NK-92 (cell line): ENCODE measurements around the gene CCDC69.
"Not testable (repeated sequence)": the region's sequence is repeated elsewhere in the genome, so short reads cannot be mapped to it uniquely, and the experiment has no call there.

ENCODE experiments used
- DNase-seq: peaks from one replicate; lab custom pipeline; 2025; ENCODE audit not compliant: unreplicated experiment; lab: John Stamatoyannopoulos, UW

Gene CCDC69

DNA sequence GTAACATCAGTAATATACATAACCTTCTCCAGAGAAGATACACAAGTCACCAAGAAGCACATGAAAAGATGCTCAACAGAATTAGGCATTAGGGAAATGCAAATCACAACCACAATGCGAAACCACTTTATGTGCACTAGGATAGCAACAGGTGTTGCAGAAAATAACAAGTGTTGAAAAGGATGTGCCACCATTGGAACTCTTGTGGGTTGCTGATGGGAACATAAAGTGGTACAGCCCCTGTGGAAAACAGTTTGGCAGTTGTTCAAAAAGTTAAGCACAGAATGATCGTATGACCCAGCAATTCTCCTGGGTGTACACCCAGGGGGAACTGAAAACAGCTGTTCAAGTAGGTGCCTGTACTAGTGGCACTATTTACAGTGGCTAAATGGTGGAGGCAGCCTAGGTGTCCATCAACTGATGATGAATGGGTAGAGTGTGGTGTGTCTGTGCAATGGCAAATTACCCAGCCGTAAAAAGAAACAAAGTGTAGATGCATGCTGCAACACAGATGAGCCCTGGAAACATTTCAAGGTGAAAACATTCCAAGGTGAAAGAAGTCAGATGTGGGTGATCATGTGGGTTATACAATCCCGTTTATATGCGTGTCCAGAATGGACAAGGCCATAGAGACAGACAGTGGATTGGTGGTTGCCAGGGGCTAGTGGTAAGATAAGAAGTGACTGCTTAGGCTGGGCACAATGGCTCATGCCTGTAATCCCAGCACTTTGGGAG, 27.2 kb downstream of the CCDC69 start:
- DNase-seq: no peak

DNA sequence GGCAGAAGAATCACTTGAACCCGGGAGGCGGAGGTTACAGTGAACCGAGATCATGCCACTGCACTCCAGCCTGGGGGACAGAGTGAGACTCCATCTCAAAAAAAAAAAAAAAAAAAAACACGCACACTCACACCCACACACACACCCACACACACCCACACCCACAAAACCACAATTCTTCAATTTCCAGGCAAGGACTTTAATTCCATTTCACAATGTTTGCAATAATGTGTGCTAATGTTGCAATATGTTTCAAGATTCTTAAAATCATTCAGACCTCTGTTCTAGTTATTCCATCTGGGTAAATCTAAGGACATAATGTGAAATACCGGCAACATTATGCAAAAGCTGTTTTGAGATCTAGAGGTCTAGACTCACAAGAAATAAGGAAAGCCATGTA, 28.3 kb downstream of the CCDC69 start:
- no peak for DNase-seq

DNA sequence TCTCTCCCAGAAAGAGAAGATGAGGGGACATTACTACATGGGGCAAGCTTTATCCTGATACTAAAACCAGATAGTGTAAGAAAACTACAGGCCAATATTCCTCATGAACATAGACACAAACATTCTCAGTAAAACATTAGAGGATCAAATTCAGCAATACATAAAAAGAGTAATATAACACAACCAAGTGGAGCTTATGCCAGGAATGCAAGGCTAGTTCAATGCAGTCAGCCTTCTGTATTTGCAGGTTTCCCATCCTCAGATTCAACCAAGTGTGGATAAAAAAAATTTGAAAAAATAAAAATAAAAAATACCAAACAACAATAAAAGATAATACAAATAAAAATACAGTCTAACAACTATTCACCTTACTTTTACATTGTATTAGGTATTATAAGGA, 31.3 kb downstream of the CCDC69 start:
- no peak for DNase-seq

DNA sequence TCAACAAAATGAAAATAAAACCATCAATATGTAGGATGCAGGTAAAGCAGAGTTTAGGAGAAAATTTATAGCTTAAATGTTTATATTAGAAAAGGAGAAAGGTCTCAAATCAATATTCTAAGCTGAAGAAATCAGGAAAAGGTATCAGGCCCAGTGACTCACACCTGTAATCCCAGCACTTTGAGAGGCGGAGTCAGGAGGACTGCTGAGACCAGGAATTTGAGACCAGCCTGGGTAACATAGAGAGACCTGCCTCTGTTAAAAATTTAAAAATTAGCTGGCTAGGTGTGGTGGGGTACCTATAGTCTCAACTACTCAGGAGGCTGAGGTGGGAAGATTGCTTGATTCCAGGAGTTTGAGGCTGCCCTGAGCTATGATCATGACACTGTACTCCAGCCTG, 32.2 kb downstream of the CCDC69 start:
- DNase-seq: no peak

DNA sequence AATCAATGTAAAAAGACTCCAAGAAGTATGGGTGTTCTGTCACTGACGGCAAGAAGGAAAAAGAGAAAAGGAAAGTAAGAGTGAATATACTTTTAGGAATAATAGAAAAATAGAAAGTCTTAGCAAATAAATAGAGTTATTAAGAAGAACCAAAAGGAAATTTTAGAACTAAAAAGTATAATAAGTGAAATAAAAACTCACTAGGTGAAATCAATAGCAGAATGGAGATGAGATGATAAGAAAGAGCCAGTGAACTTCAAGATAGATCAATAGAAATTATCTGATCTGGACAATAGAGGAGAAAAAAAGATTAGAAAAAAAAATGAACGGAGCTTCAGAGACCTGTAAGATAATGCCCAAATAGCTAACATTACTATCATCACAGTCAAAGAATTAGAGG, 34.7 kb downstream of the CCDC69 start:
- DNase-seq: no peak

DNA sequence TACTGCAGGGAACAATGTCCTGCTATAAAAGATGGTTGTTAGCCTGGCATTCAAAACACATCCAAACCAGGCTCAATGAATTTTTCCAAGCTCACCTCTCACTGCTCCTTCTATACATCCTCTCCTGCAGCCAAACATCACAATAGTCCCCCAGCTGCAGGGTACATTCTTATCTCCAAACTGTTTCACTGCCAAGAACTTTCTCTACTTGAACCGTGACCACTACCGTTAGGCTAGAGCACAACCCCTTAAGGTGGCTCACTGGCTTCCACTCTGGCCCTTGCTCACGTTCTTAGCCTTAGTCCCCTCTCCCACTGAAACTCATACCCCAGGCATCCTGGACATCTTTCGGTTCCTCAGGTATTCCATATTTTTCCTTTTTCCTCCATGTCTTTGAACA, 37.4 kb downstream of the CCDC69 start:
- DNase-seq: no peak

DNA sequence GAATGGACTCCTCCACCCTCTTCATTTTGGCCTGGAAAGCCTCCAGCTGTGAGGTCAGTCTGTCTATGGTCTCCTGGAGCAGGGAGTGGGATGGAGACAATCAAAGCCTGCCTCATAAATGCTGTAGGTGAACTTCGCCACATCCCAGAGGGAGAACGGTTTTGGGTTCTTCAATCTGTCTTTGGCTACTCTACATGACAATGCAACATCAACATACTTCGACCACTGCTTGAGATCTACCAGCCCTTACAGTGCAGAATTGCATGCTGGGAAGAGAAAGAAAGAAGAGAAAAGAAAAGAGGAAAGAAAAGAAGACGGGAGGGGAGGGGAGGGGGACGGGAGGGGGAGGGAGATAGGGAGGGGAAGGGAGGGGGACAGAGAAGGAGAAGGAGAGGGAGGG, 37.8 kb downstream of the CCDC69 start:
- no peak for DNase-seq

DNA sequence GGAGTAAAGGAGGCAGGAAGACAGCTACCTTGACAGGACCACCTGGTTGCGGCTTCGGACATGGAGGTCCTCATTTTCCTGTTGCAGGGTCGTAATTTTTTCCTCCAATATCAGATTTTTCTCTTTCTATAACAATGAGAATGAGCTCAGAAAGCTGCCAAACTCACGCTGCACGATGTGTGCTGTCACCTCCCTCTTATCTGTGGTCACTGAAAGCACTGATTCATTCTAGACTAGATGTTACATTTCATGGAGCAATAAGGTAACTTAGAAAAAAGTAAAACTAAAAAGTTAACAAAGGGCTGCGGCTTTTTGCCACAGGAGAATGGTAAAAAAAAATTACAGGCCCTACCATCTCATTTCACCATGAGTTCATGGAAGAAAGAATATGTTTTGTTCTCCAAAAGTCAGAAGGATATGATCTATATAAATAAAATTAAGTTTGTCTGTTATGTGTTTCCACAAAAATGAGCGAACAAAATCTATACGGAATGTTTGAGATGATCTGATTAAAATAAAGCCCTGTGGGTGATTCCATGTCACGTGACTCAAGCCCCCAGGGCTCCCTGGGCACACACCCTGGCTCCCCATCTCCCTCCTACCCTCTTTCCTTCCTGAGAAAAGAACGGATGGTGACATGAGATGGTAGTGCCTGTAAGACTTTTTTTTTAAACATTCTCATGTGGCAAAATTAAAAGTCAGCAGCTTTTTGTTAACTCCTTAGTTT, 39.4 kb downstream of the CCDC69 start:
- DNase-seq: no peak

DNA sequence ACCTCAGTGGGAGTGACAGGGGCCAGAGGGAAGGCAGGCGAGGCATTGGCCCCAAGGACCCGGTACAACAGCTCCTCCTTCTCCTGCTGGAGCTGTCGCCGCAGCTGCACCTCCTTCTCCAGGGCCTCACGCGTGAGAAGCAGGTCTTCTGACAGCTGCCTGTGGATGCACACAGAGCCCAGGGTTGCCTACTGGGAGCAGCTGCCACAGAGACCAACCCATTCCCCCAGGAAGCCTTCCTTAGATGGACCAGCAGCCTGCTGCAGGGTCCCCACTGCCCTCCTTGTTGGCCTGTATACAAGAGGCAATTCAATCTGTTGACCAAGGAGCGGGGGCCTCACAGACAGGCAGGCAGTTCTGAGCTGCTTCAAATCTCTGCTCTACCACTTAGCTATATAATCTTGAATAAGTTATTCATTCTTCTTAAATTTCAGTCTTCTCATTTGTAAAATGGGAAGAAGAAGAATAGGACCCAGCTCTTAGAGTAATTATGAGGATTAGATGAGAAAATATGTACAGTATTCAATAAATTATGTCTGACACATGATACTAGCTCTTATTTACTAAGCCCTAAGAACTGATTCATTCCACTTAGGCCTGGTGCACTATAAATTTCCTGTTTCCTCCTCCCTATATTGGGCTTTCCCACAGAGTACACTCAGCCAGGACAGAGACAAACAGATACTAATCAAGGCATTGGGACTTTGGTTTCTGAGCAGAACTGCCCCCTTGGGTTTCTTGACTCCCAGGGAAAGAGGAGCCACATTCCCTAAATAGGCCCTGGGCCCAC, 40.2 kb downstream of the CCDC69 start:
- DNase-seq: no peak

DNA sequence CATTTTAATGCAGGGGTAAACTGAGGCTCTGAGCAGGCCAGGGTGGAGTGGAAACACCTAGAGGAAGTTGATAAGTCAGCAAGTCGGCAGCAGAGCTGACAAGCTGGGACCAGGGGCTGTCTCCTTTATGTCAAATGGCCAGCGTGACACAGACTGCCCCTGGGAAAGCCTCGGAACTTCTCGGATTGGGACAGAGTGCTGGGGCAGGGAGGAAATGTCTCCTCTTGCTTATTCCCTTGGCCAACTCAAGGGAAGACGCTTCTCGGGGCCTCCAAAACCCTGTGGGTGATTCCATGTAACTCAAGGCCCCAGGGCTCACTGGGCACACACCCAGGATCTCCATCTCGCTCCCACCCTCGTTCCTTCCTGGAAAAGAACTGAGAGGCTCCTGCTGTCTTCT, 40.9 kb downstream of the CCDC69 start:
- DNase-seq: no peak

DNA sequence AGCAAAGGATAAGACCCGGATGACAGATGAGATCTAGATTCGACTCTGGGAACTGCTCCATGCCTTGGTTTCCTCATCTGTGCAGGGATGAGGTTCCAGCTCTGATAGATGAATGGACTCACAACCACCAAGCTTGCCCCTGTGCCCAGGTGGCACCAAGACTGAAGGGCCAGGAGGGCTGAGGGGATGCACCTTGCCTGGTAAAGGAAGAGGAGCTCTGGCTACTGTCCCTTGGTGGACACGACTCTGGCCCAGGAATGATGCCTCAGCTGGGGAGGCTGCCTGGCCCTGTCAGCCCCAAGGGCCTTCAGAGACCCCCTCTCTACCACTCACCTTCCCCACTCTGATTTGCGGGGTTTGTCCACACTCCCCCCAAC, 41.4 kb downstream of the CCDC69 start:
- no peak for DNase-seq

DNA sequence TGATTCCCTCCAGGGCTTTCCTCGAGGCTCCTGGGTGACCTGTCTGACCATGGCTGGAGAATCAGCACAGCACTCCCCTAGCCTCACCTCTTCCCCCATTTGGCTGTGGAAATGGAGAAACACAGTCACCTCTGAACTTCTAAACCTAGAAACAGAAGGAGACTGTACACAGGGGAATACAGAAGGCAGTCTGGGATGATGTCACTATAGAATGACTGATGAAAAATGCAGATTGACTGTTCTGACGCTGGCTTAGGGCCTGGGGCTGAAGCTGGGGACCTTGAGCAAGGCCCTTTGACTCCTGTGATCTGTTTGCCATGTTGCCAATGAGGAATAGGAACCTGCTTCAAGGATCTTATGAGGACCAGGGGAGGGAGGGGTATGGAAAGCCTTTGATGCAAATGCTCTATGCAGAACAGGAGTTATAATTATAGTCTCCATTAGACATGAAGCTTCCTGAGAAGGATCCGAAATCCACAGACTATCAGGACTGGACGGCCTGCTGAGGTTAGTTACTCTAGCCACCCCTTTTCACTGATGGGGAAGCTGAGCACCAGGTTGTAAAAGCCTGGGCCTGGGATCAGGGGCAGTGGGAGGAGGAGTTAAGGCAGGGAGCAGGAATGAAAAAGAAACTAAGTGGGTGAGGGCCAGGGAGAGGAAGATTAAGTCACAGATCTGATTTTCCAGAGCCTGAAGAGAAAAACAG, 41.9 kb downstream of the CCDC69 start:
- DNase-seq: no peak

DNA sequence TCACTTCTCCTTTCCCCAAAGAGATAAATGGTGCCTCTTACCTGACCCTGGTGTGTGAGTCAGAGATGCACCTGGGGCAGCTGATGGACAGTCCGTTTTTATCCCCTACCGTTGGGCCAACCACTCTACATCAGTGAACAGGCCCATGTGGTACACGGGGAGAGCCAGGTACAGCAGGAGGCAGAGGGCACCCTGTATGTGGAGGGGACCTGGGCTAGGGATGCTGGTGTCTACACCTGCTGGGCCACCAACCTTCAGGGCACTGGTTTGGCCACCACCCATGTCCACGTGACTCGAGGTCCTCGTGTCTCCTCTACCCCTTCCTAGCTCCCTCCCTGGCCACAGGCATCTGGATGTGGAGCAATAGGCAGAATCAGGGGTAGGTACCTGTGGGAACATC, 43.6 kb downstream of the CCDC69 start:
- no peak for DNase-seq

DNA sequence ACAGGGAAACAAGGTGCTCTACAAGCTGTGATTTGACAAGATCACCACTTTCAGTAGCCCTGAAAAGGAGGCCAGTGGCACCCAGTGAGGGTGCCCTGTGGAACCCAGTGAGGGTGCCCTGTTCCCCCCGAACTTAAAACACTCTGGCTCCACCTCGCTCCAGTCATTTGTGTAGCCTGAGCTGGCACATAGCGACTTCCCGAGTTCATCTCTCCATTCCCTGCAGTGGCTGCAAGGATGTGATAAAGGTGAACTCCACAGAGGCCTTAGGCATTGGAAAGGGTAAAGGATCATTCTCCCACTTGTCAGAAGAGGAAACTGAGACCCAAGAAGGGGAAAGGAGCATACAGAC, 44.4 kb downstream of the CCDC69 start:
- no peak for DNase-seq

DNA sequence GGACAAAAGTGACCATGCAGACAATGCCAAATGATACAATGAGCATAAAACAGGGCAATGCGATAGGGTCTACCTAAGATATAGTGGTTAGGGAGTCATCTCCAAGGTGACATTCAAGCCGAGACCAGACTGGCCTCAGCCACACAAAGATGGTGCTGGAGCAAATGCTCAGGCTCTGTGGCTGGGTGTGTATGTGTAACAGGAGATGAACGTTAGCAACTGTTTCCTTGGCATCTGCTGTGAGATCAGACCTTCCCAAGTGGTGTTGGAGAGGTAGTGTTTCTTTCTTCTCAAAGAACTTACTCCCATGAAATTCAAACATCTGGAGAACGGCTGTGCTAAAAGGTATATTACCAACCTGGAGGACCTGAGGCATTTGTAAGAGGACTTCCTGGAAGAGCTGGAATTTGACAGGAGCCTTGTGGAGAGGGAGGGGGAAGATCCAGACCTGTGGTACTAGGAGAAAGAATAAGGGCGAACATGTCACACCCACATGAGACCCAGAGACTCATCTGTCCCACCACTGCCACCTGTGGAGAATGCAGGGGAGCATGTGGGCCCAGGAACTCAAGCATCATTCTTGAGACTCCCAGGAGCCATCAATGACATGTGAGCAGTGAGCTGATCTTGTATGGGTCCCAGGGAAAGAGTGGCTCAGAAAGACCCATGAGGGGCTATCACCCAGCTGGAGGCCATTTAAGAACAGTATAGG, 45.0 kb downstream of the CCDC69 start:
- DNase-seq: no peak

DNA sequence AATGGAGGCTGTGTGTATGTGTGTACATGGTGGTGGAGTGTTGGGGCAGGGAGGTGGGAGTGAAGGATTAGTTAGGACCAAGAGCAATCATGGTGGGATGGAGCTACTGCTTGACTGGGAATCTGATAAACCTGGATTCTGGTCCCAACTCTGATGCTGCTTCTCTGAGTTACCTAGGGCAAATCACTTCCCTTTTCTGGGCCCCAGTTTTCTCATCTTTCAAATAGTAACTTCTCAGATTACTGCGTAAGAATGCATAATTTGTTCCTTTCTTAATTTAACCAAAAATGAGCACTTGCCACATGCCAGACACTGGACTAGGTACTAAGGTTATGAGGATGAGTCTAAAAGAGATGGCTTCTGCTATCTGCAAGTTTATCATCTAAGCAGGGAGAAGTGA, 45.5 kb downstream of the CCDC69 start:
- no peak for DNase-seq

DNA sequence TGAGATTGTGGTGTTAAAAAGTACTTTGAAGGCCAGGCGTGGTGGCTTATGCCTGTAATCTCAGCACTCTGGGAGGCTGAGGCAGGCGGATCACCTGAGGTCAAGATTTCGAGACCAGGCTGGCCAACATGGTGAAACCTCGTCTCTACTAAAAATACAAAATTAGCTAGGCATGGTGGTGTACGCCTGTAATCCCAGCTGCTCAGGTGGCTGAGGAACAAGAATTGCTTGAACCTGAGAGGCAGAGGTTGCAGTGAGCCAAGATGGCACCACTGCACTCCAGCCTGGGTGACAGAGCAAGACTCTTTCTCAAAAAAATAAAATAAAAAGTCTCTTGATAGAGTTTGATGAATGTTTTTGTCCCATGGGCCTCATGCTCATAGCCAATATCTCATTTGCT, 47.6 kb downstream of the CCDC69 start:
- not testable (repeated sequence) for DNase-seq

DNA sequence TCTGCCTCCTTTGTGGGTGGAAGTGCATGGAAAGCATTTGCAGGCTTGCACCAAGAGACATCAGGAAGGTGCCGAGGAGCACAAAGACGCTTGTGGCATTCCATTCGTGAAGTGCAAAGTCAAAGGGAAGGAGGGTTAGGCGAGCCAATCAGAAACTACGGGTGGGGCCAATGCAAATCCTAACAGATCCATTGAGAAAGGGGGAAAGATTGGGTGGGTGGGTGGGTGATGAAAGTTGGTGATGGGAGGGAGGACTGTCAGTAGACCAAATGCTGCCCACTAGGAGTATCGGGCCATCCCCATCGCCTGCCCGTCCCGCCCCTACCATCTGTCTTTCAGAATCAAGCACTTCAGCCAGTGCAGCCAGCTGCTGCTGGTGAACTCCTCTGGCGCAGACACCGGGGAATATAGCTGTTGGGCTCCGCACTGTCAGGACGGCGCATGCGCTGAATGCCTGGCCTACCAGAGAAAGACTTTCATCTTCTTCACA, 49.2 kb downstream of the CCDC69 start:
- DNase-seq: no peak

DNA sequence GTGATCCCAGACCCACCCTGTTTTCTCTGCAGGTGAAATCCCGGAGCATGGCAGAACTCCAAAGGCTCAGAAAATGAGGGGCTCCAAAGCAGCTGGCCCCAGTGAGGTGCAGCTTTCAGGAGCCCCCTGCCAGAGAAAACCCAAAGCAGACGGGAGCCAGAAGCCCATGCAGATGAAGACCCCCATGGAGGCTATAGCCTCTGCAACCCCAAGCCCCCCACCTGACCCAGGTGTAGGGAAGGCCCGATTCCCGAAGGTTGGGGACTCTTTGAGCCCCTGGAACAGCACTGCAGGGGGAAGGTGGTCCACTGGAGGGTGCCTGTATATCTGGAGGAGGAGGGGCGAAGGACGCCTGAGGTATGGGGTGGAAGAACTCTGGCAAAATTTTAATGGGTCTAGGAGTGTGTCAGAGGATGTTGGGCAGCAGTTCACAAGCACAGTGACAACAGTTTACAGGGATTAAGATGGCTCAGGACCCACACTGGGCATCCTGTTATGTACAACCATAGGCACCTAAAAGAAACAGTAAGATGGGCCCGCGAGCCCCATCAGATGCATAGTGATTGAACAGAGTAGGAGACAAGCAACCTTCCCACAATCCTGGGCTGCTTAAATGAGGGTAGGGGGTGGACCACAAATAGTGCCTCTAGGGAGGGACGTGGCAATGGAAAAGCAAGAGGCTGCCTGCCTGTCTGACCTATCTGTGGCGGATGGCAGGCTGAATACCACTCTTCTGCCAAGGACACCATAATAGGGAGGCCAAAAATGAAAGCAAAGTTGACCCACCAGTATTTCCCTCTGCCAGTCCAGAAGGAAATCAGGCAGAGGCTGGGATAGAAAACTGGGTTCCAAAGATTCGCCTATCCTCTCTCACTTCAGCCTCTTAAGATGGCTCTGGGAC, 49.9 kb downstream of the CCDC69 start:
- DNase-seq: no peak

DNA sequence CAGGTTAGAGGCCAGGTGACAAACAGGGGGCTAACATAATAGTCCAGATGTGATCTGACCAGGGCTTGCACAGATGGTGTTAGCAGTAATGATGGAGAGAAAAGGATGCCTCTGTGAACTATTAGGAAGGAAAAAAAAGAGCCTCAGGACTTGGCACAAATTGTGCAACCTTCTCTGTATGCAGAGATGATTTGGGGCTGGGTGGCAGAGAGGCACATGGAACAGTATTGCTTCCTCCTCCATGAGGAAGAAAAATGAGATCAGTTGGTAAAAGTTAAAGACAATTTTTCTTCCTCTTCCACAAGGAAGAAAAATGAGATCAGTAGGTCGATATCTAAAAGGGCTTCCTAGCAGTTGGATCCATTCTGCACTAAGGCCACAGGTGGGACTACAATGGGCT, 52.4 kb downstream of the CCDC69 start:
- no peak for DNase-seq
